PC-9 (cell line): ENCODE data around the gene ZNF438. TPM values are rescaled to one million over a fixed set of nuclear protein-coding genes. Genes with fewer than 3 reads are reported as not detected.

Experiments used
- BruUV-seq: library from RNA; stranded (reverse); fragments of 400-500 nt; replicated peaks from 2 replicates; lab custom pipeline; 2021; lab: Mats Ljungman, UMichigan
- CTCF ChIA-PET: fragments of 300-600 bp; sonication (Branson Sonifier 250); formaldehyde crosslinking; loops from one replicate; lab custom pipeline; 2022; ENCODE audit warnings: antibody characterized with exemption; lab: Charles Lee
- POLR2A ChIA-PET: fragments of 300-600 bp; sonication (Branson Sonifier 250); formaldehyde crosslinking; loops from one replicate; lab custom pipeline; 2022; ENCODE audit warnings: antibody characterized with exemption; ENCODE audit not compliant: unreplicated experiment; lab: Charles Lee
- DNase-seq, 2 experiments: peaks; one replicate each; pipeline versions ENCODE4 v3.0.0 to v3.0.0-alpha.2; 2015 to 2022; ENCODE audit warnings: mixed read lengths in 1 of 2
- H2AFZ ChIP-seq: fragments of 200-600 bp; sonication (generic); 2 replicates; pipeline ENCODE4 v1.8.1; 2017; ENCODE audit warnings: antibody characterized with exemption
- H3F3A ChIP-seq: fragments of 200-600 bp; sonication (generic); 2 replicates; pipeline ENCODE4 v1.8.1; 2017; ENCODE audit warnings: antibody characterized with exemption, mild to moderate bottlenecking, low read depth; ENCODE audit not compliant: insufficient read depth
- H3K27ac ChIP-seq: fragments of 200-600 bp; sonication (generic); 2 replicates; pipeline ENCODE4 v1.6.1; 2016; ENCODE audit warnings: mixed run types
- H3K27me3 ChIP-seq: fragments of 200-600 bp; sonication (generic); 2 replicates; pipeline ENCODE4 v1.6.1; 2016; ENCODE audit warnings: low read depth, mixed run types; ENCODE audit not compliant: insufficient read depth
- H3K36me3 ChIP-seq: fragments of 200-600 bp; sonication (generic); 2 replicates; pipeline ENCODE4 v1.6.1; 2016; ENCODE audit warnings: low read depth, mixed run types
- H3K4me1 ChIP-seq: fragments of 200-600 bp; sonication (generic); replicated peaks from 2 replicates; pipeline ENCODE4 v1.6.1; 2016; ENCODE audit warnings: mixed run types; ENCODE audit not compliant: insufficient read depth
- H3K4me2 ChIP-seq: fragments of 200-600 bp; sonication (generic); 2 replicates; pipeline ENCODE4 v1.6.1; 2017; ENCODE audit warnings: mixed run types
- H3K4me3 ChIP-seq: fragments of 200-600 bp; sonication (generic); 2 replicates; pipeline ENCODE4 v1.6.1; 2016; ENCODE audit warnings: mixed run types
- H3K79me2 ChIP-seq: fragments of 200-600 bp; sonication (generic); 2 replicates; pipeline ENCODE4 v1.6.1; 2017; ENCODE audit warnings: low read depth, mixed run types
- H3K9me2 ChIP-seq: fragments of 200-600 bp; sonication (generic); 2 replicates; pipeline ENCODE4 v1.8.1; 2017; ENCODE audit warnings: mild to moderate bottlenecking; ENCODE audit not compliant: insufficient read depth
- H3K9me3 ChIP-seq: fragments of 200-600 bp; sonication (generic); 2 replicates; pipeline ENCODE4 v1.8.1; 2016; ENCODE audit warnings: low read depth; ENCODE audit not compliant: insufficient read depth
- H4K20me1 ChIP-seq: fragments of 200-600 bp; sonication (generic); 2 replicates; pipeline ENCODE4 v1.8.1; 2017; ENCODE audit not compliant: insufficient read depth
- CTCF ChIP-seq: fragments of 200-600 bp; sonication (generic); conservative IDR thresholded peaks from 2 replicates; pipeline ENCODE4 v1.6.1; 2017; ENCODE audit warnings: mixed run types, antibody characterized with exemption, mild to moderate bottlenecking, moderate library complexity
- EZH2 ChIP-seq: fragments of 200-600 bp; sonication (generic); IDR thresholded peaks from 2 replicates; pipeline ENCODE4 v1.8.0; 2017; ENCODE audit warnings: antibody characterized with exemption, low read depth
- intact Hi-C: fragments of 100-400 bp; cut with micrococcal nuclease; formaldehyde crosslinking; loops from one replicate; pipeline ENCODE4 v1.10.0; 2022; ENCODE audit not compliant: unreplicated experiment
- total RNA-seq: library from RNA; stranded (reverse); gene quantifications from 2 replicates; pipeline ENCODE4 v1.2.3, GENCODE V29; 2021

ZNF438 gene
- total RNA-seq, 1 experiment from 2014 or later: 4.7 TPM

GRCh38 chr10:30846710-30847109 is 185.0 kb downstream of the ZNF438 start:
- Histone ChIP-seq H2AFZ (no peak overlapping the region), H3F3A (no peaks in the 10 kb centered on the region), H3K4me1 (no peaks in the 10 kb centered on the region), H3K27me3 (no peaks in the 10 kb centered on the region), H3K4me3 (no peak overlapping the region), H3K36me3 (no peaks in the 10 kb centered on the region), H3K9me2 (no peaks in the 10 kb centered on the region), H3K4me2 (no peak overlapping the region), H4K20me1 (no peaks in the 10 kb centered on the region), H3K9me3 (no peaks in the 10 kb centered on the region), H3K79me2 (no peaks in the 10 kb centered on the region), H3K27ac (no peak overlapping the region)
- TF ChIP-seq CTCF: no peak
- no peak for TF ChIP-seq EZH2
- CTCF ChIA-PET: no interaction called here
- POLR2A ChIA-PET: no interaction called here
- intact Hi-C loops: no loop called here
- DNase-seq: no peak
- BruUV-seq: no TSS peak

GRCh38 chr10:30842894-30843293 is 188.8 kb downstream of the ZNF438 start:
- no peak overlapping the region for H3K4me2 ChIP-seq
- no peaks in the 10 kb centered on the region for H3K9me2 ChIP-seq
- 0 out of 2 replicates have a peak, but pooled peaks cover 7% of the 10 kb centered on the region for H3F3A ChIP-seq
- H3K4me3 ChIP-seq: no peak overlapping the region
- POLR2A ChIA-PET: no interaction called here
- no peaks in the 10 kb centered on the region for H3K36me3 ChIP-seq
- CTCF ChIA-PET: no interaction called here
- no peaks in the 10 kb centered on the region for H3K9me3 ChIP-seq
- peaks cover 17% of the 10 kb centered on the region for H3K4me1 ChIP-seq
- no peak for DNase-seq
- H2AFZ ChIP-seq: no peak overlapping the region
- intact Hi-C loops: no loop called here
- TF ChIP-seq EZH2: no peak
- TF ChIP-seq CTCF: no peak
- no peaks in the 10 kb centered on the region for H4K20me1 ChIP-seq
- BruUV-seq: no TSS peak
- no peaks in the 10 kb centered on the region for H3K79me2 ChIP-seq
- H3K27me3 ChIP-seq: no peaks in the 10 kb centered on the region
- no peak overlapping the region for H3K27ac ChIP-seq

GRCh38 chr10:30842185-30842584 is 189.5 kb downstream of the ZNF438 start:
- H3K4me3 ChIP-seq: no peak overlapping the region
- H3K4me2 ChIP-seq: no peak overlapping the region
- CTCF ChIA-PET: no interaction called here
- peaks cover 17% of the 10 kb centered on the region for H3K4me1 ChIP-seq
- H3K9me3 ChIP-seq: no peaks in the 10 kb centered on the region
- H3K9me2 ChIP-seq: no peaks in the 10 kb centered on the region
- H2AFZ ChIP-seq: no peak overlapping the region
- POLR2A ChIA-PET: no interaction called here
- H3K79me2 ChIP-seq: no peaks in the 10 kb centered on the region
- 0 out of 2 replicates have a peak, but pooled peaks cover 7% of the 10 kb centered on the region for H3F3A ChIP-seq
- DNase-seq: no peak
- H3K36me3 ChIP-seq: no peaks in the 10 kb centered on the region
- no peak overlapping the region for H3K27ac ChIP-seq
- H4K20me1 ChIP-seq: no peaks in the 10 kb centered on the region
- intact Hi-C loops: no loop called here
- no peaks in the 10 kb centered on the region for H3K27me3 ChIP-seq
- BruUV-seq: no TSS peak
- TF ChIP-seq EZH2 (no peak), CTCF (no peak)
